Adrenal gland (tissue), 5 donors: ENCODE data around the gene MARVELD3.

Experiments used
- CTCF ChIP-seq, 6 experiments: fragments of 450-650 bp in 4 of 6; fragments of 200-600 bp in 2 of 6; sonication (generic) in 1 of 6; IDR thresholded peaks; 1 replicate in 5 of 6; 2 replicates in 1 of 6; pipeline versions ENCODE4 v1.5.1 to v1.8.0; 2016 to 2021; ENCODE audit warnings: antibody characterized with exemption in 6 of 6, mild to moderate bottlenecking in 2 of 6, moderate library complexity in 1 of 6
- POLR2A ChIP-seq, 2 donors: fragments of 450-650 bp; IDR thresholded peaks; one replicate each; pipeline ENCODE4 v1.6.1; 2017; ENCODE audit warnings: antibody characterized with exemption in 2 of 2, mild to moderate bottlenecking in 2 of 2, moderate library complexity in 1 of 2
- donor health status: DM: no; HTN: no; CAD: no.

GRCh38 chr16:71626018-71626857 lies at the start of gene MARVELD3:
- TF ChIP-seq CTCF (IDR thresholded peaks at IDR 0.05) (no peak), POLR2A (IDR thresholded peaks at IDR 0.05) (no peak)
